A172 (cell line): Measurements from ENCODE around the gene MKLN1. TPM values are rescaled to one million over a fixed set of nuclear protein-coding genes. Genes with fewer than 3 reads are reported as not detected.

ENCODE experiments used
- DNase-seq: peaks from one replicate; pipeline ENCODE4 v3.0.0-alpha.2; 2015; ENCODE audit warnings: low spot score
- total RNA-seq: library from RNA; depleted of rRNA; stranded (reverse); fragments of >200 nt; shearing (Covaris generic); gene quantifications from 2 replicates; pipeline ENCODE4 v1.2.3, GENCODE V29; 2014

The MKLN1 gene
- total RNA-seq, 1 experiment from 2014 or later: 32.4 TPM

GRCh38 chr7:131521651-131522163 lies 194.0 kb downstream of the MKLN1 start:
- DNase-seq: peak; percentile 66

- no peak for DNase-seq
Observed at GRCh38 chr7:131522325-131522930, 194.8 kb downstream of the MKLN1 start.

- no peak for DNase-seq
Observed at GRCh38 chr7:131524115-131524514, 196.4 kb downstream of the MKLN1 start.

- DNase-seq: no peak
Observed at GRCh38 chr7:131524703-131525102, 197.0 kb downstream of the MKLN1 start.

- no peak for DNase-seq
Observed at GRCh38 chr7:131525820-131526219, 198.1 kb downstream of the MKLN1 start.

- no peak for DNase-seq
Observed at GRCh38 chr7:131527456-131527855, 199.8 kb downstream of the MKLN1 start.

GRCh38 chr7:131529179-131529578 lies 201.5 kb downstream of the MKLN1 start:
- no peak for DNase-seq

GRCh38 chr7:131529617-131530016 lies 201.9 kb downstream of the MKLN1 start:
- DNase-seq: no peak

- DNase-seq: no peak
Observed at GRCh38 chr7:131530137-131530536, 202.5 kb downstream of the MKLN1 start.

- DNase-seq: no peak
Observed at GRCh38 chr7:131532570-131533091, 205.0 kb downstream of the MKLN1 start.

GRCh38 chr7:131533151-131533559 lies 205.5 kb downstream of the MKLN1 start:
- no peak for DNase-seq

- no peak for DNase-seq
Observed at GRCh38 chr7:131533566-131534561, 206.2 kb downstream of the MKLN1 start.

- DNase-seq: no peak
Observed at GRCh38 chr7:131536361-131536849, 208.7 kb downstream of the MKLN1 start.

- DNase-seq: peak; percentile 89
Observed at GRCh38 chr7:131537571-131537978, 209.9 kb downstream of the MKLN1 start.

- DNase-seq: peak; percentile 97
Observed at GRCh38 chr7:131538071-131538812, 210.6 kb downstream of the MKLN1 start.

GRCh38 chr7:131538813-131539179 lies 211.1 kb downstream of the MKLN1 start:
- DNase-seq: no peak

- DNase-seq: no peak
Observed at GRCh38 chr7:131540491-131541162, 213.0 kb downstream of the MKLN1 start.

GRCh38 chr7:131543298-131543697 lies 215.6 kb downstream of the MKLN1 start:
- DNase-seq: no peak

GRCh38 chr7:131544021-131544420 lies 216.3 kb downstream of the MKLN1 start:
- no peak for DNase-seq

GRCh38 chr7:131544449-131545301 lies 217.0 kb downstream of the MKLN1 start:
- DNase-seq: peak; percentile 63
